ENCODE results near the gene XXYLT1. TPM values are rescaled to one million over a fixed set of nuclear protein-coding genes. Genes with fewer than 3 reads are reported as not detected.

XXYLT1 gene
- total RNA-seq, 1 experiment from 2014 or later = 10.9 TPM

DNA sequence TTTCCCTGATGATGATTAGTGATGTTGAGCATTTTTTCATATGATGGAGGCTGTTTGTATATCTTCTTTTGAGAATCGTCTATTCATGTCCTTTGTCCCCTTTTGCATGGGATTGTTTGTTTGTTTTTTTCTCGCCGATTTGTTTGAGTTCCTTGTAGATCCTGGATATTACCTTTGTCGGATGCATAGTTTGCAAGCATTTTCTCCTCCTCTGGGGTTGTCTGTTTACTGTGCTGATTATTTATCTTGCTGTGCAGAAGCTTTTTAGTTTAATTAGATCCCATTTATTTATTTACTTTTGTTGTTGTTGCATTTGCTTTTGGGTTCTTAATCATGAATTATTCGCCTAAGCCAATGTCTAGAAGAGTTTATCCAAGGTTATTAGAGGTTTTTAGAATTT, 232.8 kb downstream of the XXYLT1 start:
- ChIA-PET CTCF (no interaction called here), RAD21 (ENCODE audit: low non-redundant PET in 1 of 2, low total read pairs in 2 of 2, uncharacterized antibody in 2 of 2, unreplicated experiment in 2 of 2) (no interaction called here), POLR2A (no interaction called here)
- ATAC-seq (no peak), DNase-seq (ENCODE audit: low read depth, low spot score) (no peak)
- Histone ChIP-seq H3K36me3 (ENCODE audit: control insufficient read depth in 1 of 2, insufficient read depth in 2 of 2, low read length in 2 of 2) (no peaks in the 10 kb centered on the region), H3K4me3 (replicated peaks in 1 of 2; ENCODE audit: low read depth in 1 of 2, low read length in 2 of 2) (no peak overlapping the region), H3K9me3 (ENCODE audit: control insufficient read depth in 1 of 2, insufficient read depth in 1 of 2, low read depth in 1 of 2, low read length in 2 of 2) (no peaks in the 10 kb centered on the region), H3K27me3 (ENCODE audit: insufficient read depth, low read length) (no peaks in the 10 kb centered on the region; the same call in 1 of the 2 replicates), H4K20me1 (ENCODE audit: insufficient read depth) (no peaks in the 10 kb centered on the region), H3K79me2 (ENCODE audit: insufficient read depth, low read length) (no peaks in the 10 kb centered on the region), H3K27ac (ENCODE audit: low read depth, low read length) (no peak overlapping the region), H3K4me1 (ENCODE audit: control insufficient read depth in 1 of 2, insufficient read depth in 2 of 2, low read length in 2 of 2) (peaks cover 18 to 41% of the 10 kb centered on the region in 2 experiments), H2AFZ (ENCODE audit: low read depth, low read length, poor library complexity, severe bottlenecking) (no peak overlapping the region), H3K4me2 (ENCODE audit: low read length) (no peak overlapping the region), H3K9me2 (ENCODE audit: insufficient read depth) (no peaks in the 10 kb centered on the region), H3K9ac (ENCODE audit: low read length) (no peak overlapping the region)
- BruUV-seq (replicated peaks) = no TSS peak
- no peak for TF ChIP-seq EZH2phosphoT487 (IDR thresholded peaks at IDR 0.05; ENCODE audit: borderline replicate concordance)
- TF ChIP-seq YY1 (IDR thresholded peaks at IDR 0.05; ENCODE audit: extremely low read depth, insufficient replicate concordance, low read depth, low read length) = no peak
- no peak for TF ChIP-seq REST (IDR thresholded peaks at IDR 0.05; ENCODE audit: low read depth)
- TF ChIP-seq ZBTB33 (IDR thresholded peaks at IDR 0.05; ENCODE audit: extremely low read depth, insufficient replicate concordance, low read length) = no peak
- TF ChIP-seq ELF1 (IDR thresholded peaks at IDR 0.05; ENCODE audit: borderline replicate concordance, low read depth) = no peak
- no peak for TF ChIP-seq POLR2AphosphoS5 (IDR thresholded peaks at IDR 0.05; ENCODE audit: low read depth, low read length)
- TF ChIP-seq ZNF274 (IDR thresholded peaks at IDR 0.05; ENCODE audit: low read depth, low read length) = no peak
- TF ChIP-seq CBX3 (IDR thresholded peaks at IDR 0.05; ENCODE audit: low read depth) = no peak
- TF ChIP-seq SIN3A (IDR thresholded peaks at IDR 0.05; ENCODE audit: low read depth) = no peak
- no peak for TF ChIP-seq ATF3 (IDR thresholded peaks at IDR 0.05)
- TF ChIP-seq SRF (IDR thresholded peaks at IDR 0.05; ENCODE audit: low read depth) = no peak
- no peak for TF ChIP-seq RAD21 (IDR thresholded peaks at IDR 0.05; ENCODE audit: low read depth)
- TF ChIP-seq CEBPB (IDR thresholded peaks at IDR 0.05; ENCODE audit: low read depth) = no peak
- TF ChIP-seq JUND (IDR thresholded peaks at IDR 0.05) = no peak
- TF ChIP-seq CTCF (IDR thresholded peaks at IDR 0.05 in 2 of 3, conservative IDR thresholded peaks at IDR 0.05 in 1 of 3; ENCODE audit: borderline replicate concordance in 1 of 3, insufficient read depth in 1 of 3, low read depth in 2 of 3, low read length in 2 of 3) = no peak
- intact Hi-C loops (cut with micrococcal nuclease) = no loop called here

Data from HCT116 (cell line).